Keratinocyte (primary cell): ENCODE measurements around the gene LOXL4. TPM values are rescaled to one million over a fixed set of nuclear protein-coding genes. Genes with fewer than 3 reads are reported as not detected.

Experiments
- DNase-seq: peaks from one replicate; pipeline ENCODE4 v3.0.0-alpha.2; 2011; ENCODE audit warnings: low read depth, missing footprints, low spot score
- FAIRE-seq: peaks from 2 replicates; lab custom pipeline; 2011; peaks lifted over from hg19 to GRCh38; lab: Jason Lieb, UNC
- H2AFZ ChIP-seq: 2 replicates; pipeline ENCODE4 v1.6.0; 2012; ENCODE audit warnings: low read length, control low read depth, inconsistent platforms; ENCODE audit not compliant: control insufficient read depth
- H3K27ac ChIP-seq: 2 replicates; pipeline ENCODE4 v1.5.1; 2011; ENCODE audit warnings: low read length; ENCODE audit not compliant: control insufficient read depth, insufficient read depth
- H3K27me3 ChIP-seq: 3 replicates; pipeline ENCODE4 v1.6.0; 2011; ENCODE audit warnings: low read length; ENCODE audit not compliant: control insufficient read depth, insufficient read depth; ENCODE audit errors: extremely low read depth
- H3K36me3 ChIP-seq, 2 experiments: 2 replicates in 1 of 2; 3 replicates in 1 of 2; pipeline ENCODE4 v1.5.1; 2011; ENCODE audit warnings: low read length in 2 of 2, mild to moderate bottlenecking in 1 of 2; ENCODE audit not compliant: control insufficient read depth in 2 of 2, insufficient read depth in 2 of 2; ENCODE audit errors: extremely low read depth in 1 of 2
- H3K4me1 ChIP-seq: 3 replicates; pipeline ENCODE4 v1.5.1; 2011; ENCODE audit warnings: low read length; ENCODE audit not compliant: control insufficient read depth, insufficient read depth; ENCODE audit errors: extremely low read depth
- H3K4me2 ChIP-seq: 3 replicates; pipeline ENCODE4 v1.6.0; 2011; ENCODE audit warnings: low read depth, low read length; ENCODE audit not compliant: control insufficient read depth, insufficient read depth; ENCODE audit errors: extremely low read depth
- H3K4me3 ChIP-seq, 3 experiments: fragments of 200-600 bp in 1 of 3; sonication (generic) in 1 of 3; 2 replicates in 2 of 3; 3 replicates in 1 of 3; pipeline ENCODE4 v1.5.1; 2011 to 2016; ENCODE audit warnings: low read length in 3 of 3, mild to moderate bottlenecking in 3 of 3, control low read depth in 2 of 3, inconsistent platforms in 1 of 3, low read depth in 1 of 3, mixed read lengths in 1 of 3, mixed run types in 1 of 3, moderate library complexity in 1 of 3; ENCODE audit not compliant: control insufficient read depth in 2 of 3, insufficient read depth in 2 of 3; ENCODE audit errors: extremely low read depth in 1 of 3
- H3K79me2 ChIP-seq: 2 replicates; pipeline ENCODE4 v1.6.0; 2012; ENCODE audit warnings: low read length; ENCODE audit not compliant: control insufficient read depth, insufficient read depth
- H3K9ac ChIP-seq: 3 replicates; pipeline ENCODE4 v1.6.0; 2011; ENCODE audit warnings: low read length; ENCODE audit not compliant: control insufficient read depth, insufficient read depth; ENCODE audit errors: extremely low read depth
- H3K9me1 ChIP-seq: 3 replicates; pipeline ENCODE4 v1.6.0; 2011; ENCODE audit warnings: low read length; ENCODE audit not compliant: control insufficient read depth, insufficient read depth; ENCODE audit errors: extremely low read depth
- H3K9me3 ChIP-seq: 2 replicates; pipeline ENCODE4 v1.5.1; 2012; ENCODE audit warnings: low read depth, low read length; ENCODE audit not compliant: control insufficient read depth
- H4K20me1 ChIP-seq: 3 replicates; pipeline ENCODE4 v1.6.0; 2011; ENCODE audit warnings: low read length; ENCODE audit not compliant: control insufficient read depth, insufficient read depth; ENCODE audit errors: extremely low read depth
- EZH2 ChIP-seq: IDR thresholded peaks from one replicate; pipeline ENCODE4 v1.6.1; 2012; ENCODE audit warnings: inconsistent platforms, mild to moderate bottlenecking, low read length, moderate library complexity
- dilution Hi-C: fragments of 300-500 bp; cut with MboI; formaldehyde crosslinking; loops from one replicate; pipeline ENCODE4 v1.7.0; 2020; ENCODE audit warnings: low sequenced_read_pairs; ENCODE audit not compliant: extremely low pct_ligation_motif_present
- polyA plus RNA-seq, 5 experiments: library from polyadenylated mRNA; depleted of rRNA in 3 of 5; stranded (reverse) in 3 of 5; stranded (forward) in 1 of 5; unstranded in 1 of 5; fragments of >200 nt; gene quantifications; 1 replicate in 1 of 5; 2 replicates in 3 of 5; 3 replicates in 1 of 5; pipeline versions ENCODE4 v1.2.1 to v1.2.3, GENCODE V29; 2011 to 2012; ENCODE audit warnings: missing spikeins in 2 of 5, low read depth in 1 of 5, low replicate concordance in 1 of 5
- TF ChIP-seq, protein P1 (sequence below), 3 experiments: IDR thresholded peaks in 1 of 3; conservative IDR thresholded peaks in 1 of 3; optimal IDR thresholded peaks in 1 of 3; 2 replicates in 2 of 3; 3 replicates in 1 of 3; pipeline versions ENCODE3 to v1.5.1; 2011; ENCODE audit warnings: low read length in 3 of 3, mild to moderate bottlenecking in 3 of 3, moderate library complexity in 2 of 3, control low read depth in 1 of 3, inconsistent platforms in 1 of 3; ENCODE audit not compliant: insufficient read depth in 2 of 3; ENCODE audit errors: extremely low read depth in 1 of 3

Gene LOXL4
- polyA plus RNA-seq, 1 donor (not counting 4 experiments of a cell fraction or from before 2014, with no cell fraction given): 0.01 TPM

- Histone ChIP-seq H3K36me3 (peaks cover 0 to 2% of the 10 kb centered on the region in 2 experiments), H3K27me3 (no peaks in the 10 kb centered on the region), H3K9me1 (no peaks in the 10 kb centered on the region), H3K9me3 (no peaks in the 10 kb centered on the region), H3K79me2 (peaks cover 6% of the 10 kb centered on the region), H3K9ac (no peak overlapping the region), H3K4me1 (no peaks in the 10 kb centered on the region), H3K4me3 (no peak overlapping the region), H4K20me1 (no peaks in the 10 kb centered on the region), H3K4me2 (no peak overlapping the region), H2AFZ (no peak overlapping the region), H3K27ac (no peak overlapping the region)
- FAIRE-seq (no peak), DNase-seq (no peak)
- TF ChIP-seq, protein P1, sequence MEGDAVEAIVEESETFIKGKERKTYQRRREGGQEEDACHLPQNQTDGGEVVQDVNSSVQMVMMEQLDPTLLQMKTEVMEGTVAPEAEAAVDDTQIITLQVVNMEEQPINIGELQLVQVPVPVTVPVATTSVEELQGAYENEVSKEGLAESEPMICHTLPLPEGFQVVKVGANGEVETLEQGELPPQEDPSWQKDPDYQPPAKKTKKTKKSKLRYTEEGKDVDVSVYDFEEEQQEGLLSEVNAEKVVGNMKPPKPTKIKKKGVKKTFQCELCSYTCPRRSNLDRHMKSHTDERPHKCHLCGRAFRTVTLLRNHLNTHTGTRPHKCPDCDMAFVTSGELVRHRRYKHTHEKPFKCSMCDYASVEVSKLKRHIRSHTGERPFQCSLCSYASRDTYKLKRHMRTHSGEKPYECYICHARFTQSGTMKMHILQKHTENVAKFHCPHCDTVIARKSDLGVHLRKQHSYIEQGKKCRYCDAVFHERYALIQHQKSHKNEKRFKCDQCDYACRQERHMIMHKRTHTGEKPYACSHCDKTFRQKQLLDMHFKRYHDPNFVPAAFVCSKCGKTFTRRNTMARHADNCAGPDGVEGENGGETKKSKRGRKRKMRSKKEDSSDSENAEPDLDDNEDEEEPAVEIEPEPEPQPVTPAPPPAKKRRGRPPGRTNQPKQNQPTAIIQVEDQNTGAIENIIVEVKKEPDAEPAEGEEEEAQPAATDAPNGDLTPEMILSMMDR (optimal IDR thresholded peaks at IDR 0.05 in 1 of 3, IDR thresholded peaks at IDR 0.05 in 1 of 3, conservative IDR thresholded peaks at IDR 0.05 in 1 of 3; ENCODE audit: extremely low read depth in 1 of 3, insufficient read depth in 2 of 3, low read length in 3 of 3): no peak
- no peak for TF ChIP-seq EZH2
- dilution Hi-C loops: no loop called here
These were observed 66.2 kb downstream of the LOXL4 start for GRCh38 chr10:98201760-98202159.

Other genes starting within 250 kb of the LOXL4 start
- gene CRTAC1, start 237.6 kb downstream of the LOXL4 start, polyA plus RNA-seq: not detected in 3 replicates
- gene R3HCC1L, start 133.5 kb downstream of the LOXL4 start, polyA plus RNA-seq: 8.8 to 11.7 TPM (median 10.4 TPM) in 3 replicates
- gene PYROXD2, start 147.0 kb upstream of the LOXL4 start, polyA plus RNA-seq: 4.0 to 6.9 TPM (median 4.4 TPM) in 3 replicates
- 39.4 to 54.6 TPM (median 43.2 TPM) in 3 replicates for gene HPS1, start 178.7 kb upstream of the LOXL4 start, polyA plus RNA-seq